Tibial artery (tissue), 4 donors: ENCODE measurements around the gene HPSE2.

Source experiments
- DNase-seq, 2 donors: peaks; one replicate each; pipeline ENCODE4 v3.0.0-alpha.2; 2019
- H3K27ac ChIP-seq, 2 donors: fragments of 200-600 bp; sonication (generic) in 1 of 2; 1 replicate in 1 of 2; 2 replicates in 1 of 2; pipeline ENCODE4 v1.5.1; 2018 to 2019; ENCODE audit warnings: mild to moderate bottlenecking in 1 of 2
- H3K27me3 ChIP-seq, 2 donors: fragments of 200-600 bp; sonication (generic) in 1 of 2; one replicate each; pipeline versions ENCODE4 v1.5.1 to v1.6.0; 2016 to 2019
- H3K36me3 ChIP-seq, 3 donors: fragments of 200-600 bp; sonication (generic) in 2 of 3; one replicate each; pipeline ENCODE4 v1.5.1; 2016 to 2019; ENCODE audit warnings: mild to moderate bottlenecking in 2 of 3
- H3K4me1 ChIP-seq, 4 donors: fragments of 200-600 bp; sonication (generic) in 2 of 4; 1 replicate in 3 of 4; 2 replicates in 1 of 4; pipeline ENCODE4 v1.5.1; 2016 to 2019
- H3K4me3 ChIP-seq, 2 donors: fragments of 200-600 bp; sonication (generic) in 1 of 2; 1 replicate in 1 of 2; 2 replicates in 1 of 2; pipeline ENCODE4 v1.5.1; 2018 to 2019; ENCODE audit warnings: mild to moderate bottlenecking in 2 of 2
- H3K9me3 ChIP-seq, 3 donors: fragments of 200-600 bp; sonication (generic) in 1 of 3; one replicate each; pipeline ENCODE4 v1.5.1; 2016 to 2019
- CTCF ChIP-seq, 2 experiments: fragments of 200-600 bp in 1 of 2; fragments of 450-650 bp in 1 of 2; IDR thresholded peaks; one replicate each; pipeline ENCODE4 v1.5.1; 2017 to 2019; ENCODE audit warnings: antibody characterized with exemption in 2 of 2, mild to moderate bottlenecking in 1 of 2, moderate library complexity in 1 of 2
- intact Hi-C: fragments of 100-400 bp; cut with DNase I; formaldehyde crosslinking; loops from one replicate; pipeline ENCODE4 v1.15.0; 2023; ENCODE audit warnings: low total_unique reads

The HPSE2 gene

GRCh38 chr10:98795467-98795866, 440.2 kb downstream of the HPSE2 start:
- no peaks in the 10 kb centered on the region for H3K36me3 ChIP-seq
- H3K4me3 ChIP-seq, result no peak overlapping the region
- intact Hi-C loops, result no loop called here
- H3K27me3 ChIP-seq, result no peaks in the 10 kb centered on the region
- no peaks in the 10 kb centered on the region for H3K9me3 ChIP-seq
- DNase-seq, result no peak
- no peak for TF ChIP-seq CTCF (IDR thresholded peaks at IDR 0.05)
- no peaks in the 10 kb centered on the region for H3K4me1 ChIP-seq
- no peak overlapping the region for H3K27ac ChIP-seq

- Histone ChIP-seq H3K27me3 (no peaks in the 10 kb centered on the region), H3K9me3 (no peaks in the 10 kb centered on the region), H3K4me3 (no peak overlapping the region), H3K27ac (no peak overlapping the region), H3K4me1 (no peaks in the 10 kb centered on the region), H3K36me3 (no peaks in the 10 kb centered on the region)
- peak; percentile 39 to 43 for TF ChIP-seq CTCF (IDR thresholded peaks at IDR 0.05)
- DNase-seq, result no peak
- intact Hi-C loops, result loop anchor here (5.0 kb wide), 1 partner anchor 456 kb away; no protein-coding TSS in a partner anchor
These were observed 444.8 kb downstream of the HPSE2 start for GRCh38 chr10:98790817-98791216.

- no peaks in the 10 kb centered on the region for H3K27me3 ChIP-seq
- DNase-seq, result no peak
- intact Hi-C loops, result no loop called here
- no peaks in the 10 kb centered on the region for H3K4me1 ChIP-seq
- H3K36me3 ChIP-seq, result no peaks in the 10 kb centered on the region
- H3K9me3 ChIP-seq, result no peaks in the 10 kb centered on the region
- H3K27ac ChIP-seq, result no peak overlapping the region
- no peak for TF ChIP-seq CTCF (IDR thresholded peaks at IDR 0.05)
- H3K4me3 ChIP-seq, result no peak overlapping the region
These were observed 457.3 kb downstream of the HPSE2 start for GRCh38 chr10:98778277-98778759.

GRCh38 chr10:98758463-98758862, 477.2 kb downstream of the HPSE2 start:
- Histone ChIP-seq H3K27ac (no peak overlapping the region), H3K9me3 (peaks cover 0 to 1% (median 0%) of the 10 kb centered on the region in 3 donors), H3K4me1 (no peaks in the 10 kb centered on the region), H3K36me3 (no peaks in the 10 kb centered on the region), H3K4me3 (no peak overlapping the region), H3K27me3 (no peaks in the 10 kb centered on the region)
- no peak for DNase-seq
- intact Hi-C loops, result no loop called here
- no peak for TF ChIP-seq CTCF (IDR thresholded peaks at IDR 0.05)

- no peak for DNase-seq
- Histone ChIP-seq H3K4me3 (no peak overlapping the region), H3K4me1 (no peaks in the 10 kb centered on the region), H3K9me3 (peaks cover 0 to under 1% (median 0%) of the 10 kb centered on the region in 3 donors), H3K36me3 (no peaks in the 10 kb centered on the region), H3K27me3 (no peaks in the 10 kb centered on the region), H3K27ac (no peak overlapping the region)
- peak; percentile 15 to 22 for TF ChIP-seq CTCF (IDR thresholded peaks at IDR 0.05)
- intact Hi-C loops, result no loop called here
These were observed 487.4 kb downstream of the HPSE2 start for GRCh38 chr10:98748298-98748697.

- no peaks in the 10 kb centered on the region for H3K4me1 ChIP-seq
- no peak overlapping the region for H3K4me3 ChIP-seq
- no peak for TF ChIP-seq CTCF (IDR thresholded peaks at IDR 0.05)
- no peaks in the 10 kb centered on the region for H3K36me3 ChIP-seq
- no peak for DNase-seq
- no peak overlapping the region for H3K27ac ChIP-seq
- H3K27me3 ChIP-seq, result no peaks in the 10 kb centered on the region
- intact Hi-C loops, result no loop called here
- no peaks in the 10 kb centered on the region for H3K9me3 ChIP-seq
These were observed 490.0 kb downstream of the HPSE2 start for GRCh38 chr10:98745645-98746044.
